Spleen (tissue), 7 donors: ENCODE measurements around the gene TSPYL4.

ENCODE experiments used
- POLR2A ChIP-seq, 3 donors: fragments of 450-650 bp; IDR thresholded peaks; one replicate each; pipeline ENCODE4 v1.5.1; 2017; ENCODE audit warnings: antibody characterized with exemption in 3 of 3, mild to moderate bottlenecking in 1 of 3
- TF ChIP-seq, protein P1 (sequence below), 11 experiments: fragments of 200-600 bp in 7 of 11; fragments of 450-650 bp in 4 of 11; sonication (generic) in 4 of 11; IDR thresholded peaks in 8 of 11; conservative IDR thresholded peaks in 3 of 11; 1 replicate in 7 of 11; 2 replicates in 4 of 11; pipeline versions ENCODE4 v1.4.0 to v1.8.0; 2016 to 2021; ENCODE audit warnings: antibody characterized with exemption in 11 of 11, inconsistent platforms in 4 of 11, mild to moderate bottlenecking in 1 of 11
- donor health status: DM: no; HTN: no; CAD: no; lungs with moderate emphysema.
- donor health status: DM: no; HTN: no; CAD: no.
- donor health status: DM: no; HTN: no; CAD: no.

DNA sequence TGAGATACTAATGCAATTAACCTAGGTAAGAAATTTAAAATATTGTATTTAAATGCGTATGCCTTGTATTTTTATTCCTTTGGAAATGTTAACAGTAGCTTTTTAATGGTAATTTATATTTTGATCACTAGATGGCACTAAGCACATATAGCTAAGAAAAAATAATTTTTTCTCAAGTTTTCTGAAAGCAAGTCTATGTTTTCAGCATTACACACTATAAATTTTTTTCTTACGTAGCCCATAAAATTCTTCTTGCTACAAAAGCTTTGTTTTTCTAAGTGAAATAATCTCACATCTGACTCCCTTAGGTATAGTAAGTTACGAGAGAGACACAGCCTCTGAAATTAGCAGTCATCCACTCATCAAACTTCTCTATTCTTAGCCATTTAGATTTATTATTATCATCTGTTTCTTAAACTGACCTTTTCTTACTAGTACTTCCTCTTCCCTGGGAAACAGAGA lies 35.7 kb downstream of the TSPYL4 start:
- no peak for TF ChIP-seq POLR2A (IDR thresholded peaks at IDR 0.05)
- TF ChIP-seq, protein P1, sequence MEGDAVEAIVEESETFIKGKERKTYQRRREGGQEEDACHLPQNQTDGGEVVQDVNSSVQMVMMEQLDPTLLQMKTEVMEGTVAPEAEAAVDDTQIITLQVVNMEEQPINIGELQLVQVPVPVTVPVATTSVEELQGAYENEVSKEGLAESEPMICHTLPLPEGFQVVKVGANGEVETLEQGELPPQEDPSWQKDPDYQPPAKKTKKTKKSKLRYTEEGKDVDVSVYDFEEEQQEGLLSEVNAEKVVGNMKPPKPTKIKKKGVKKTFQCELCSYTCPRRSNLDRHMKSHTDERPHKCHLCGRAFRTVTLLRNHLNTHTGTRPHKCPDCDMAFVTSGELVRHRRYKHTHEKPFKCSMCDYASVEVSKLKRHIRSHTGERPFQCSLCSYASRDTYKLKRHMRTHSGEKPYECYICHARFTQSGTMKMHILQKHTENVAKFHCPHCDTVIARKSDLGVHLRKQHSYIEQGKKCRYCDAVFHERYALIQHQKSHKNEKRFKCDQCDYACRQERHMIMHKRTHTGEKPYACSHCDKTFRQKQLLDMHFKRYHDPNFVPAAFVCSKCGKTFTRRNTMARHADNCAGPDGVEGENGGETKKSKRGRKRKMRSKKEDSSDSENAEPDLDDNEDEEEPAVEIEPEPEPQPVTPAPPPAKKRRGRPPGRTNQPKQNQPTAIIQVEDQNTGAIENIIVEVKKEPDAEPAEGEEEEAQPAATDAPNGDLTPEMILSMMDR (IDR thresholded peaks at IDR 0.05 in 8 of 11, conservative IDR thresholded peaks at IDR 0.05 in 3 of 11) = peak in 6 of 11 experiments; percentile 25 to 50 (median 32)
